Amygdala (tissue), 56 donors: ENCODE measurements around the gene GAL3ST1.
"Not testable (repeated sequence)": the region's sequence is repeated elsewhere in the genome, so short reads cannot be mapped to it uniquely, and the experiment has no call there.

Experiments used
- DNase-seq, 56 donors: peaks; one replicate each; lab custom pipeline; 2025; lab: John Stamatoyannopoulos, UW

GAL3ST1 gene

DNA sequence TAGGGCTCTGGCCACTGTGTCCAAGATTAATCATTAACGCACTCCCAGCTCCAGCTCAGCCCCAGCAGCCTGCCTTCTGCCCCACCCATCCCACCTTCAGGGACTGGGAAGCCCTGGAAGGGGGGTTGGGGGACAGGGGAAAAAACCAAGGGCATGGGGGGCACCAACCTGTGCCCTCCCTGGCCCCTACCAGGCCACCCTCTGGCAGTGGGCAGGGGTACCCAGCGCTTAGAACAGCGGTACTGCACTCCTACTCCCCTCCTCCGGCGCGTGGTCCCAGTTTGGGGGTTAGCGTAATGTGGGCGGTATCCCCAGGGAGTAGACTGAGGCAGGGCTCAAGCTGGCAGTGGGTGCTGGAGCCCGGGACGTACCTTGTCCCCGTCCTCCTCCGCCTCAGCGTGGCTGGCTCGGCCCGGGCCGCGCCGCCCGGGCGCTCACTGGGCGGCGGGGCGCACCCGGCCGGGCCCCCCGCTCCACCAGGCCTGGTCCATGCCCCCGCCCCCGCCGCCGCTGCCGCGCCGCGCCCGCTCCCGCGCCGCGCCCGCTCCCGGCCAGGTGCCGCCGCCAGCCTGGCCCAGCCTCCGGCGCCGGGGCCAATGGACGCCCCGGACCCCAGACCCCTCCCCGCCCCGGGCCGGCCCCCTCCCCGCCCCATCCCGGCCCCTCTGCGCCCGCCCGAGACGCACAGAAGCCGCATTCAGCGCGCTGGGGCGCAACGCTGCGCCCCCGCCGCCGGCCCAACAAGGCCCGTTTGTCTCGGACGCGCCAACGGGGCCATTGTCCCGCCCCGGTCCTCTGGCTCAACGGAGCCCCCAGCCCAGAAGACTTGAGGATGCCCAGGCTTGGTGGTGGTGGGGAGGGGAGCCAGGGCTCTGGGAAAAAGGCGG lies at the start of gene GAL3ST1:
TSS of gene GAL3ST1 (minus strand) at position 571 of the 887 bp plus-strand sequence. CDS start 17,273 bp downstream, outside the sequence.
- peak in 55 of 56 donors; percentile 24 to 92 (median 73) for DNase-seq

GRCh38 chr22:30619909-30620308 lies 45.4 kb upstream of the GAL3ST1 start:
- not testable (repeated sequence) for DNase-seq

GRCh38 chr22:30617819-30618218 lies 43.4 kb upstream of the GAL3ST1 start:
- DNase-seq: no peak

- no peak for DNase-seq
Measured at GRCh38 chr22:30615543-30615954, 41.1 kb upstream of the GAL3ST1 start.

DNA sequence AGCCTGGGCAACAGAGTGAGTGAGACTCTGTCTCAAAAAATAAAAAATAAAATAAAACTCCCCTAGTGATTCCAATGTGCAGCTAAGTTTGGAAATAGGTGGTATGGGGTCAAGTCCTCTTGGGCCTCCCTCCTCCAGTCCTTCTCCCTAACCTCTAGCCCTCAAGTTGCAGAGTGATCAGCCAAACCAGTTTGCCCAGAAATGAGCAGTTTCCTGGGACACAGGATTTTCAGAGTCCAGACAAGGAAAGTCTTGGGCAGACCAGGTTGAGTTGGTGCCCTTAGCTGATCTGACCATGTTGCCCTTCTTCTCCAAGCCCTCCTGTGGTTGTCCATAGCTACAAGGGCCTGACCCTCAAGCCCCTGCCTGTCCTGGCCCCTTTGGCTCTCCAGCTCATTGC lies 40.4 kb upstream of the GAL3ST1 start:
- DNase-seq: no peak

DNA sequence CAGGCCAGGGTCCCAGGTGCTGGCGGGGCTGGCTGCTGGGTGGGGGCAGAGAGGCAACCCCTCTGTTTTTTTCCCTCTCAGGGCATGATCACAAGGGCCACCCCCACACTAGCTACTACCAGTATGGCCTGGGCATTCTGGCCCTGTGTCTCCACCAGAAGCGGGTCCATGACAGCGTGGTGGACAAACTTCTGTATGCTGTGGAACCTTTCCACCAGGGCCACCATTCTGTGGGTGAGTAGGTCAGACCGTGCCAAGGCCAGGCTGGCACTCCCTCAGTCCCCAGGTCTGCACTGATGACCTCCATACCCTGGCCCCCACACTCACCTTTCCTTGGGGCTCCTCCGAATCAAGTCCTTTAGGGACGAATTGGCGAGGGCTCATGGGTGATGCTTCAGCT lies 39.8 kb upstream of the GAL3ST1 start:
- DNase-seq: no peak

GRCh38 chr22:30612789-30613188 lies 38.3 kb upstream of the GAL3ST1 start:
- no peak for DNase-seq

GRCh38 chr22:30611197-30611596 lies 36.7 kb upstream of the GAL3ST1 start:
- no peak for DNase-seq

DNA sequence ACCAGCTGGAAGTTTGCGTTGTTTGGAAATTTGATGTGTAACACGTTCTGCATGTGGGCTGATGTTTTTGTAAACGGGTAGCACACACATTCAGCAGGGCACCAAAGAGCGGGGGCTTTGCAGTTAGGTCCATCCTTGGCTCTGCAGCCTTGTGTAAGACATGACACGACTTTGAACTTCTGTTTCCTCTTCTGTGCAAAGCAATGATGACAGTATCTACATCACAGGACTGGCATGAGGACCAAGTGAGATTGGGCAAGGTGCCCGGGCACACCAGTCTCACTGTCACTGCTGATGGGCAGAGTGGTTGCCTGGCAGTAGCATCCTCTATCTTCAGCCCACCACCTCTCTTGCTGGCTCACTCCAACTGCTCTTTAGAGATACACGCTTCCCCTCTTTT lies 35.8 kb upstream of the GAL3ST1 start:
- DNase-seq: peak in 27 of 56 donors; percentile 4 to 71 (median 17)

- DNase-seq: peak in 7 of 56 donors; percentile 3 to 15 (median 5)
Measured at GRCh38 chr22:30609260-30610185, 35.1 kb upstream of the GAL3ST1 start.

GRCh38 chr22:30607939-30608338 lies 33.5 kb upstream of the GAL3ST1 start:
- DNase-seq: no peak

GRCh38 chr22:30607300-30607930 lies 33.0 kb upstream of the GAL3ST1 start:
- no peak for DNase-seq

DNA sequence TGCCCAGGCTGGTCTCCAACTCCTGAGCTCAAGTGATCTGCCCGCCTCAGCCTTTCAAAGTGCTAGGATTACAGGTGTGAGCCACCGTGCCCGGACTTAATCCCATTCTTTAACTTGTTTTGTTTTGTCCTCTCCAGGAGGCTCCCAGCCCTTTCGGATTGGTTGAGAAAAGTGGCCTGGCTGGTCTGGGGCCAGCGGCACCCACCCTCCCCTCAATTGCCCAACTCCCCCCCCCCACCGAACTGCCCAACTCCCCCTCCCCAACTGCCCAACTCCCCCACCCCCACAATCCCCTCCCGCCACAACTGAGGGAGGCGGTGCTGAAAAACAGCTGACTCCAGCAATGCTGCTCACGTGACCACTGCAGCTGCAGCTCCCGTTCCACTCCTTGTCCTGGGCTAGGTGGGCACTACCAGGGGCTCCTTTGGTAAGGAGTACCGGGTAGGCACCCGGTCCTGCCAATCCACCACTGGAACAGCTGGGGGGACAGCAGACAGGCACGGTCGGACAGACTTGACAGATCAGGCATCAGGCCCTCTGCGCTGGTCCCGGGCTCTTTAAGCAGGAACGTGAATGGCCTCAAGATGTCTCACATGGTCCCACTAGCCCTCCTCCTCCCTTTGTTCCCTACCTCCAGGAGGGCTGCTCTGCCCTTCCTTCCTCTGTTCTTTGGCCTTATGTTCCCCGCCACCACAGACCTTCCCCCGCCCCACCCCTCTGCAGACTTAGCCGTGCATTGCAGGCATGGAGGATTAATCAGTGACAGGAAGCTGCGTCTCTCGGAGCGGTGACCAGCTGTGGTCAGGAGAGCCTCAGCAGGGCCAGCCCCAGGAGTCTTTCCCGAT lies 32.2 kb upstream of the GAL3ST1 start, which contains the start of gene TCN2:
TSS of gene TCN2 (plus strand) at position 720 of the 845 bp plus-strand sequence. CDS start 158 bp downstream, outside the sequence.
- DNase-seq: peak in 54 of 56 donors; percentile 26 to 86 (median 64)

DNA sequence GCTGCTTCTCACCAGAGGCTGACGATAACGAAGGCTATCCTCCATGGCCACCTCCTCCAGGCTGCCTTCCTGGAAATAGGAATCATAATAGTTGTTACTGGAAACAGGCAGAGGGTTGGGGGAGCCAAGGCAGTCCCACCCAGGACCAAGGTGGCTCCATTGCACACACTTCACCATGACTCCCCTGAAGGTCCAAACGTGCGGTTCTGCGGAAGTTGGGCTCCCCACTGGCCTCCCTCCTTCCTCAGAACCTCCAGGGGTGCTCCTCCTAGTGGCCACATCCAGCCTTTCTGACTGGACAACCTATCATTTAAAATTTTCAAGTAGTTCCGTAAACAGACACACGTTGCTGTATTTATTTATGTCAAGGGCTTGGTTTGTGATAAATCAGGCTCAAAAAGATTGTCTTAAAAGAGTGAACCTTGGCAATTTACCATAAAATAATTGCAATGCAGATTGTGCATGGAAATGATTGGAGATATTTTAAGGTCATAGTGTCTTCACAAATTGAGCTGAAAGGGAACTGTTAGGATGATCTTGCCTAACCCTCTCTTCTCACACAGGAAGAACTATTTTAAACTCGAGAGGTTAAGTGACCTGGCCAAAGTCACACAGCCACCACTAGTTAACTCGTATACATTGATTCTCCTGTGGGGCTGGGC lies 31.1 kb upstream of the GAL3ST1 start:
- DNase-seq: peak in 19 of 56 donors; percentile 0 to 44 (median 10)

DNA sequence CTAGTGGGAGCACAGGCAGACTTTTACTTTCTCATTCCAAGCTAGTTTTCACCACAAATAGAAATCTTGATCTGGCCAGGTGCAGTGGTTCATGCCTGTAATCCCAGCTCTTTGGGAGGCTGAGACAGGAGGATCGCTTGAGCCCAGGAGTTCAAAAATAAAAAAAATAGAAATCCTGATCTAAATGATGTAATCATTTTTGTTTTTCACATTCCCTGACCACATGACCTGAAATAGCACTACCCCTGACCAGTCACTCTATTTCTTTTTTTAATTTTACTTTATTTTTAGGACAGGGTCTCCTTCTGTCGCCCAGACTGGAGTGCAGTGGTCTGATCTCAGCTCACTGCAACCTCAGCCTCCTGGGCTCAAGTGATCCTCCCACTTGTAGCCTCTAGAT lies 30.3 kb upstream of the GAL3ST1 start:
- no peak for DNase-seq

DNA sequence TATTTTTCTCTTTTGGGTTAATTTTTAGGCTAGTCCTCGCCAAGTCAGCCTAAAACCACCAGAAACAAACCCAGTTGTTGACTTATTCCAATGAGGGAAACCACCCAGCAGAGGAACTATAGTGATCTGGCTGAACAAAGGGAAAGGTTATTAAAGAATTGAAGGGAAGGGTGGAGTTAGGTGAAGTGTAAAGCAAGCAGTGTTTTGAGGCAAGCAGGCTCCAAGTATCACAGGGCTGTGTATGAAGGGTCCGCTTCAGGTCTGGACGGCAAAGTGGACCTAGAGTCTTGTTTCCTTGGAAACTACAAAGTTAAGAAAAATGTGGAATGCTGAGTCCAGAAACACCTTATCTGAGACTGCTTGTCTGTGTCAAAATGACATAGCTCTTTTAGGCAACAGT lies 29.3 kb upstream of the GAL3ST1 start:
- DNase-seq: no peak

- peak in 1 of 56 donors; percentile 2 for DNase-seq
Measured at GRCh38 chr22:30602049-30602448, 27.6 kb upstream of the GAL3ST1 start.

DNA sequence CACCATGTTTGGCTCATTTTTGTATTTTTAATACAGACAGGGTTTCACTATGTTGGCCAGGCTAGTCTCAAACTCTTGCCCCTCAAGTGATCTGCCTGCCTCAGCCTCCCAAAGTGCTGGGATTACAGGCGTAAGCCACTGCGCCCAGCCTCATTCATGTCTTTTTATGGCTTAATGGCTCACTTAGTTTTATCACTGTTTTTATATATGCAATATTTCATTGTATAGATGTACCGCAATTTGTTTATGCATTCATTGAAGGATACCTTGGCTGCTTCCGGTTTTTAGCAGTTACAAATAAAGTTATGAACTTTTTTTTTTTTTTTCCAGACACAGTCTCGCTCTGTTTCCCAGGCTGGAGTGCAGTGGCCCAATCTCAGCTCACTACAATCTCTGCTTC lies 27.0 kb upstream of the GAL3ST1 start:
- no peak for DNase-seq

GRCh38 chr22:30600921-30601320 lies 26.5 kb upstream of the GAL3ST1 start:
- DNase-seq: no peak
